Muscle layer of duodenum (tissue), 2 donors: ENCODE results near the gene CHCHD3.

Source experiments
- H3K27ac ChIP-seq: one replicate; pipeline ENCODE4 v1.7.0; 2013; ENCODE audit warnings: mild to moderate bottlenecking, low read length
- H3K27me3 ChIP-seq: one replicate; pipeline ENCODE4 v1.7.0; 2013; ENCODE audit warnings: low read depth, mild to moderate bottlenecking, control low read depth, low read length
- H3K36me3 ChIP-seq, 2 donors: one replicate each; pipeline ENCODE4 v1.7.0; 2013; ENCODE audit warnings: low read length in 2 of 2, control low read depth in 1 of 2, mild to moderate bottlenecking in 1 of 2; ENCODE audit not compliant: insufficient read depth in 2 of 2, control insufficient read depth in 1 of 2
- H3K4me1 ChIP-seq, 2 donors: one replicate each; pipeline ENCODE4 v1.7.0; 2013; ENCODE audit warnings: low read length in 2 of 2, mild to moderate bottlenecking in 2 of 2, control low read depth in 1 of 2, moderate library complexity in 1 of 2; ENCODE audit not compliant: insufficient read depth in 2 of 2, control insufficient read depth in 1 of 2
- H3K4me3 ChIP-seq, 2 donors: one replicate each; pipeline ENCODE4 v1.7.0; 2013; ENCODE audit warnings: low read length in 2 of 2, low read depth in 1 of 2, mild to moderate bottlenecking in 1 of 2
- H3K9me3 ChIP-seq, 2 donors: one replicate each; pipeline ENCODE4 v1.7.0; 2013; ENCODE audit warnings: low read length in 2 of 2, control low read depth in 1 of 2, mild to moderate bottlenecking in 1 of 2; ENCODE audit not compliant: control insufficient read depth in 1 of 2
- donor health status: healthy.

The CHCHD3 gene

GRCh38 chr7:132805766-132806165, 276.1 kb downstream of the CHCHD3 start:
- Histone ChIP-seq H3K4me1 (no peaks in the 10 kb centered on the region), H3K27me3 (no peaks in the 10 kb centered on the region), H3K27ac (no peak overlapping the region), H3K36me3 (no peaks in the 10 kb centered on the region), H3K9me3 (no peaks in the 10 kb centered on the region), H3K4me3 (no peak overlapping the region)

- no peaks in the 10 kb centered on the region for H3K4me1 ChIP-seq
- H3K4me3 ChIP-seq = no peak overlapping the region
- H3K36me3 ChIP-seq = no peaks in the 10 kb centered on the region
- no peaks in the 10 kb centered on the region for H3K27me3 ChIP-seq
- no peak overlapping the region for H3K27ac ChIP-seq
- no peaks in the 10 kb centered on the region for H3K9me3 ChIP-seq
These were observed 276.9 kb downstream of the CHCHD3 start for GRCh38 chr7:132804849-132805485.

GRCh38 chr7:132800522-132800921, 281.4 kb downstream of the CHCHD3 start:
- Histone ChIP-seq H3K4me3 (no peak overlapping the region), H3K36me3 (peaks cover 4 to 10% of the 10 kb centered on the region in 2 donors), H3K27me3 (no peaks in the 10 kb centered on the region), H3K4me1 (no peaks in the 10 kb centered on the region), H3K27ac (no peak overlapping the region), H3K9me3 (no peaks in the 10 kb centered on the region)

- no peak overlapping the region for H3K4me3 ChIP-seq
- no peaks in the 10 kb centered on the region for H3K4me1 ChIP-seq
- no peaks in the 10 kb centered on the region for H3K27me3 ChIP-seq
- H3K9me3 ChIP-seq = no peaks in the 10 kb centered on the region
- peaks cover 11 to 13% of the 10 kb centered on the region in 2 donors for H3K36me3 ChIP-seq
- H3K27ac ChIP-seq = no peak overlapping the region
These were observed 282.8 kb downstream of the CHCHD3 start for GRCh38 chr7:132799081-132799413.

- no peaks in the 10 kb centered on the region for H3K9me3 ChIP-seq
- no peak overlapping the region for H3K4me3 ChIP-seq
- no peak overlapping the region for H3K27ac ChIP-seq
- no peaks in the 10 kb centered on the region for H3K27me3 ChIP-seq
- peaks cover 15 to 16% of the 10 kb centered on the region in 2 donors for H3K36me3 ChIP-seq
- H3K4me1 ChIP-seq = no peaks in the 10 kb centered on the region
These were observed 284.7 kb downstream of the CHCHD3 start for GRCh38 chr7:132797152-132797551.

GRCh38 chr7:132793474-132793873, 288.4 kb downstream of the CHCHD3 start:
- H3K4me1 ChIP-seq = no peaks in the 10 kb centered on the region
- H3K36me3 ChIP-seq = peaks cover 16 to 19% of the 10 kb centered on the region in 2 donors
- H3K9me3 ChIP-seq = no peaks in the 10 kb centered on the region
- no peak overlapping the region for H3K27ac ChIP-seq
- no peak overlapping the region for H3K4me3 ChIP-seq
- H3K27me3 ChIP-seq = no peaks in the 10 kb centered on the region

- Histone ChIP-seq H3K4me3 (no peak overlapping the region), H3K9me3 (no peaks in the 10 kb centered on the region), H3K36me3 (peaks cover 15 to 16% of the 10 kb centered on the region in 2 donors)
These were observed 290.9 kb downstream of the CHCHD3 start for GRCh38 chr7:132791036-132791435.

GRCh38 chr7:132790104-132790503, 291.8 kb downstream of the CHCHD3 start:
- no peaks in the 10 kb centered on the region for H3K4me1 ChIP-seq
- H3K27ac ChIP-seq = no peak overlapping the region
- H3K36me3 ChIP-seq = peaks cover 8 to 16% of the 10 kb centered on the region in 2 donors
- H3K9me3 ChIP-seq = no peaks in the 10 kb centered on the region
- no peaks in the 10 kb centered on the region for H3K27me3 ChIP-seq
- no peak overlapping the region for H3K4me3 ChIP-seq

More at GRCh38 chr7:132791036-132791435, 290.9 kb downstream of the CHCHD3 start:
- H3K4me1 ChIP-seq = no peaks in the 10 kb centered on the region
- H3K27me3 ChIP-seq = no peaks in the 10 kb centered on the region
- H3K27ac ChIP-seq = no peak overlapping the region

GRCh38 chr7:132789281-132789680, 292.6 kb downstream of the CHCHD3 start:
- Histone ChIP-seq H3K36me3 (peaks cover 3 to 23% of the 10 kb centered on the region in 2 donors), H3K4me1 (no peaks in the 10 kb centered on the region), H3K27ac (no peak overlapping the region), H3K9me3 (no peaks in the 10 kb centered on the region), H3K4me3 (no peak overlapping the region), H3K27me3 (no peaks in the 10 kb centered on the region)

GRCh38 chr7:132785870-132786269, 296.0 kb downstream of the CHCHD3 start:
- Histone ChIP-seq H3K36me3 (peaks cover 0 to 15% of the 10 kb centered on the region in 2 donors), H3K4me1 (no peaks in the 10 kb centered on the region), H3K4me3 (no peak overlapping the region), H3K27ac (no peak overlapping the region), H3K9me3 (no peaks in the 10 kb centered on the region), H3K27me3 (no peaks in the 10 kb centered on the region)

- Histone ChIP-seq H3K4me1 (no peaks in the 10 kb centered on the region), H3K27me3 (no peaks in the 10 kb centered on the region), H3K9me3 (no peaks in the 10 kb centered on the region), H3K4me3 (no peak overlapping the region), H3K27ac (no peak overlapping the region), H3K36me3 (peaks cover 0 to 15% of the 10 kb centered on the region in 2 donors)
These were observed 297.5 kb downstream of the CHCHD3 start for GRCh38 chr7:132784406-132784805.

- no peaks in the 10 kb centered on the region for H3K27me3 ChIP-seq
- H3K4me1 ChIP-seq = no peaks in the 10 kb centered on the region
- H3K9me3 ChIP-seq = no peaks in the 10 kb centered on the region
- no peak overlapping the region for H3K4me3 ChIP-seq
- H3K36me3 ChIP-seq = peaks cover 0 to 15% of the 10 kb centered on the region in 2 donors
- no peak overlapping the region for H3K27ac ChIP-seq
These were observed 298.1 kb downstream of the CHCHD3 start for GRCh38 chr7:132783824-132784223.
